Bronchial epithelial cell (primary cell): ENCODE results near the gene HSPA5. TPM values are rescaled to one million over a fixed set of nuclear protein-coding genes. Genes with fewer than 3 reads are reported as not detected.
A peak's percentile ranks its signal among the peaks of the same experiment; 100 is the strongest.

Source experiments
- DNase-seq: peaks from one replicate; pipeline ENCODE4 v3.0.0-alpha.2; 2010; ENCODE audit warnings: low read depth
- FAIRE-seq: peaks from 2 replicates; lab custom pipeline; 2011; peaks lifted over from hg19 to GRCh38; lab: Jason Lieb, UNC
- H3K27me3 ChIP-seq: 2 replicates; pipeline ENCODE4 v1.5.1; 2011; ENCODE audit warnings: low read length; ENCODE audit not compliant: control insufficient read depth, insufficient read depth
- H3K36me3 ChIP-seq: 2 replicates; pipeline ENCODE4 v1.5.1; 2011; ENCODE audit warnings: low read length; ENCODE audit not compliant: control insufficient read depth, insufficient read depth
- H3K4me3 ChIP-seq: 2 replicates; pipeline ENCODE4 v1.5.1; 2011; ENCODE audit warnings: mild to moderate bottlenecking, low read depth, low read length, control low read depth
- CTCF ChIP-seq: IDR thresholded peaks from 2 replicates; pipeline ENCODE4 v1.5.1; 2011; ENCODE audit warnings: mild to moderate bottlenecking, moderate library complexity, low read length, control low read depth, inconsistent platforms; ENCODE audit not compliant: insufficient read depth, severe bottlenecking
- total RNA-seq: library from RNA; depleted of rRNA; stranded (reverse); fragments of >200 nt; gene quantifications from 2 replicates; pipeline ENCODE4 v1.2.1, GENCODE V29; 2014

Gene HSPA5
- total RNA-seq, 1 donor from 2014 or later: 520 TPM

- DNase-seq (no peak), FAIRE-seq (no peak)
- H3K4me3 ChIP-seq: no peak overlapping the region
- TF ChIP-seq CTCF: no peak
- H3K27me3 ChIP-seq: no peaks in the 10 kb centered on the region
- no peaks in the 10 kb centered on the region for H3K36me3 ChIP-seq
Observed at GRCh38 chr9:125254231-125254630, 13.1 kb upstream of the HSPA5 start.

GRCh38 chr9:125246261-125246667 lies 5.1 kb upstream of the HSPA5 start:
- FAIRE-seq: no peak
- H3K36me3 ChIP-seq: no peaks in the 10 kb centered on the region
- H3K4me3 ChIP-seq: no peak overlapping the region
- DNase-seq: no peak
- TF ChIP-seq CTCF: no peak
- no peaks in the 10 kb centered on the region for H3K27me3 ChIP-seq

- no peak for FAIRE-seq
Observed at GRCh38 chr9:125243792-125244260, 2.7 kb upstream of the HSPA5 start.

GRCh38 chr9:125241863-125242739 lies 958 bp upstream of the HSPA5 start:
- H3K4me3 ChIP-seq: peak overlapping the region; percentile 49
- FAIRE-seq: no peak
- DNase-seq: no peak

More at GRCh38 chr9:125243792-125244260, 2.7 kb upstream of the HSPA5 start:
- Histone ChIP-seq H3K4me3 (no peak overlapping the region), H3K27me3 (no peaks in the 10 kb centered on the region), H3K36me3 (peaks cover 12% of the 10 kb centered on the region)
- TF ChIP-seq CTCF: no peak
- DNase-seq: no peak

GRCh38 chr9:125240649-125240999 lies 519 bp downstream of the HSPA5 start:
- Histone ChIP-seq H3K4me3 (peak overlapping the region; percentile 100), H3K36me3 (peaks cover 18% of the 10 kb centered on the region), H3K27me3 (no peaks in the 10 kb centered on the region)
- peak; percentile 8 for DNase-seq
- TF ChIP-seq CTCF: no peak
- no peak for FAIRE-seq

More at GRCh38 chr9:125241863-125242739, 958 bp upstream of the HSPA5 start:
- no peak for TF ChIP-seq CTCF
- H3K36me3 ChIP-seq: peaks cover 18% of the 10 kb centered on the region
- H3K27me3 ChIP-seq: no peaks in the 10 kb centered on the region
